ENCODE data around the gene RPL31. TPM values are rescaled to one million over a fixed set of nuclear protein-coding genes. Genes with fewer than 3 reads are reported as not detected.
A peak's percentile ranks its signal among the peaks of the same experiment; 100 is the strongest.

The RPL31 gene
- total and polyA plus RNA-seq, 12 donors, result 610 to 4,595 (median 717) TPM

DNA sequence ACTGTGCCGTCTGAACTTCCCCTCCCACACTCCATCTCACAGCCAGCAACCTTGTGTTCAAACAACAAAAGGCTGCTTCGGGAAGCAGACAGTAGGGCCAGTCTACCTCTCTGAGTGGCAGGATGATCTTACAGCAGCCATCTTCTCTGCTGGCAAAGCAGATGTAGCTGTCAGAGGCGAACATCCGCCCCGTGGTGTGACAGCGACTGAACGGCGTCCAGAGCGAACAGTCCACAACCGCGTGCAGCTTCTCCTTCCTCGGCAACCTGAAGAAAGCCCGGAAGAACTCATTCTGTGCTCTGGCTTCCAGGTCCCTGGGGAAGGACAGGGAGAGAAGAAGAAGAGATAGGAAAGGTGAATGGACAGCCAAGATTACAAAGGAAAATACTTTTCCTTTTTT, 38.0 kb downstream of the RPL31 start:
- H3K4me3 ChIP-seq, result no peak overlapping the region
- TF ChIP-seq CTCF (IDR thresholded peaks at IDR 0.05), result no peak
- H3K27ac ChIP-seq, result peak overlapping the region in 2 of 10 donors; percentile 26 to 64
- H3K27me3 ChIP-seq, result no peaks in the 10 kb centered on the region
- ATAC-seq (no peak), DNase-seq (no peak)
- WGBS, 2 donors, result 86 to 87% methylated on average over 13 of the region's 13 CpGs
- H3K9me3 ChIP-seq, result no peaks in the 10 kb centered on the region
- intact Hi-C loops (cut with DNase I), result no loop called here
- peaks cover 0 to 64% (median 34%) of the 10 kb centered on the region in 9 donors for H3K36me3 ChIP-seq
- H3K4me1 ChIP-seq, result peaks cover 0 to 50% (median 7%) of the 10 kb centered on the region in 9 donors

DNA sequence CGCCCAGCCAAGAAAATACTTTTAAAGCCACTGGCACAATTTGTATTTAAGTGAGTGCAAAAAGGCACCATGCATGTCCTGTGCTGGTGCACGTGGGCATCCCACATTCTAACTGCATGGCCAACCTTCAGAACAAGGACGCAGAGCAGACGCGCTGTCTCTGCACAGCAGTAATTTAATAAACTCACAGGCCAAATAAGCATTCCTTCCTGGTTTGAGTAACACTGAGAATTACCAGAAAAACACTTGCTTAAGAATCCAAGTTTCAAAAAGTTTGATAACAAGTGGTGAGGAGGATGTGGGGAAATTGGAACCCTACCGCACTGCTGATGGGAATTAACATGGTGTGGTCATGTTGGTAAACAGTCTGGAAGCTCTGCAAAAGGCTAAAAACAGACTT, 38.7 kb downstream of the RPL31 start:
- Histone ChIP-seq H3K9me3 (no peaks in the 10 kb centered on the region), H3K4me3 (no peak overlapping the region), H3K27ac (peak overlapping the region in 2 of 10 donors; percentile 26 to 64), H3K4me1 (peaks cover 0 to 50% (median 7%) of the 10 kb centered on the region in 9 donors), H3K27me3 (no peaks in the 10 kb centered on the region), H3K36me3 (peaks cover 0 to 64% (median 29%) of the 10 kb centered on the region in 9 donors)
- TF ChIP-seq CTCF (IDR thresholded peaks at IDR 0.05), result no peak
- peak in 4 of 8 donors; percentile 36 to 63 (median 50) for ATAC-seq
- no peak for DNase-seq
- intact Hi-C loops (cut with DNase I), result no loop called here
- WGBS, 2 donors, result 75 to 85% methylated on average over 6 of the region's 6 CpGs

- Histone ChIP-seq H3K9me3 (no peaks in the 10 kb centered on the region), H3K27ac (peak overlapping the region in 3 of 10 donors; percentile 9 to 64 (median 25)), H3K36me3 (peaks cover 0 to 64% (median 29%) of the 10 kb centered on the region in 9 donors), H3K4me3 (no peak overlapping the region), H3K4me1 (peaks cover 0 to 50% (median 7%) of the 10 kb centered on the region in 9 donors), H3K27me3 (no peaks in the 10 kb centered on the region)
- intact Hi-C loops (cut with DNase I), result no loop called here
- WGBS, 2 donors, result 81 to 84% methylated on average over 4 of the region's 4 CpGs
- TF ChIP-seq CTCF (IDR thresholded peaks at IDR 0.05), result no peak
- ATAC-seq (peak in 1 of 8 donors; percentile 33), DNase-seq (no peak)
These were observed 39.3 kb downstream of the RPL31 start for GRCh38 chr2:101041413-101041812.

DNA sequence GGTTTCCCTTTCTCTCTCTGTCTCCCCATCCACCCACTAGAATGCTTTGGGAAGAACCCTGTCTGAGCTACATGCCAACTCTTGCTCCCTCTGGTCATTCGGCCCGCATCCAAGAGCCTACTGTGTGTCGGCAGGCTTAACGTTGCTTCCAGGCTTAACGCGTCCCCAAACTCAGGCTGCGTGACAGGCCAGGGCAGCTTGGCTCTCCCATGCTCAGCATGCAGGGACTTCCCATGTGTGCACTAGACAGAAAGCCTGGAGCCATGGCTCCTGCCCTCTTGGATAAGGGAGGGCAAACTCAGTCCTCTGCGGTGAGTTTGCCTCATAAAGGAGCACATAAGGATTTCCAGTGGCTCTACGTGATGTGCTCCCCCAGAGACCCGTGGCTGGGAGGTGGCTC, 43.2 kb downstream of the RPL31 start:
- intact Hi-C loops (cut with DNase I), result loop anchor here in 1 of 10 donors (5.0 kb wide), 1 partner anchor 92 kb away; no protein-coding TSS in a partner anchor
- no peak for ATAC-seq

More for the DNA sequence above, 43.2 kb downstream of the RPL31 start:
- H3K27me3 ChIP-seq, result no peaks in the 10 kb centered on the region
- peaks cover 0 to 61% (median 16%) of the 10 kb centered on the region in 9 donors for H3K36me3 ChIP-seq
- peaks cover 0 to 4% (median 0%) of the 10 kb centered on the region in 11 donors for H3K9me3 ChIP-seq
- TF ChIP-seq CTCF (IDR thresholded peaks at IDR 0.05), result no peak
- WGBS, 2 donors, result 95 to 97% methylated on average over 10 of the region's 10 CpGs
- no peak for DNase-seq
- H3K4me1 ChIP-seq, result peaks cover 0 to 54% (median 23%) of the 10 kb centered on the region in 9 donors
- no peak overlapping the region for H3K4me3 ChIP-seq
- H3K27ac ChIP-seq, result no peak overlapping the region
